ENCODE data around the gene RNU6-1. TPM values are rescaled to one million over a fixed set of nuclear protein-coding genes. Genes with fewer than 3 reads are reported as not detected.

The RNU6-1 gene
- polyA plus RNA-seq, 1 of the 3 experiments (the other 2 are of a cell fraction): not detected

DNA sequence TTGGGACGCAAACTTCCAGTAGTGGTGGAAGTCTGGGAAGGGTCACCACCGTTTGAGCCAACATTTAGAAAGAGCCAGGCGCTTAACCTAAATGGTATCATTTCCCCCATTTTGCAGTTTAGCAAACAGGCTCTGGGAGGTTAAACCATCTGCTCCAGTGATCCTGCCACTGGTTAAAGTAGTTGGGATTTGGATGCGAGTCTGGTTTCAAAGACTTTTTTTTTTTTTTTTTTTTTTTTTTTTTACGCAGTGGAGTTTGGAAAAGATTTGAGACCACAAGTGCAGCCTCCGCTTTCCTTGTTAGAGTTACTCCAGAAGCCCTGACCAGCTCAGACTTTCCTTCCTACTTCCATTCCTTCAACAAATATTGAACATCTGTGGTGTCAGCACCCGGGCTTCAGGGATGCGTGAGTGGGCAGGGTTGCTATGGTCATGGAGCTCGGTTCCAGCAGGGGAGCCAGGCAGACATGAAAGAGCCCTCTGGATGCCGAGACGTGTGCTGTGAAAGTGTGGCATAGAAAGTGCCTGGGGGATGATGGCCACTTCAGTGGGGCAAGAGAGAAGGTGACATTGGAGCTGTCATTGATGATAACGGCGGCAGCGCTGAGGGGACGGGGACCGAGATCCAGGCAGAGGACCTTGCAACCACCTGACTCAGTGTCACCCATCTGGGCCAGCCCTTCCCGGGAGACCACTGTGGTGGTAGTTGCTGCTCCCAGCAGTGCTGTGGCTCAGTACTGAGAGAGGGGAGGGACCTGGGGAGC lies 1.1 kb upstream of the RNU6-1 start:
- Histone ChIP-seq H3K4me2 (peak overlapping the region; percentile 82), H3K9me3 (no peaks in the 10 kb centered on the region), H2AFZ (ENCODE audit: low read depth) (peak overlapping the region; percentile 91), H3K27me3 (ENCODE audit: insufficient read depth) (no peaks in the 10 kb centered on the region), H4K20me1 (ENCODE audit: insufficient read depth) (no peaks in the 10 kb centered on the region), H3K9me2 (no peaks in the 10 kb centered on the region), H3K27ac (ENCODE audit: low read depth in 2 of 2, low read length in 1 of 2) (peak overlapping the region; percentile 83 to 90), H3K9ac (peak overlapping the region; percentile 76), H3K79me2 (ENCODE audit: insufficient read depth) (no peaks in the 10 kb centered on the region), H3K4me3 (ENCODE audit: low read depth in 2 of 2, low read length in 1 of 2) (peak overlapping the region; percentile 73 to 97), H3K4me1 (ENCODE audit: control insufficient read depth in 1 of 2, insufficient read depth in 2 of 2, low read depth in 1 of 2, low read length in 1 of 2) (peaks cover 0 to 12% of the 10 kb centered on the region in 2 experiments; a peak in 2 of 4 replicates), H3F3A (replicated peaks; ENCODE audit: insufficient read depth) (peaks cover 8% of the 10 kb centered on the region), H3K36me3 (replicated peaks in 1 of 2; ENCODE audit: control insufficient read depth in 1 of 2, insufficient read depth in 2 of 2, low read length in 1 of 2) (no peaks in the 10 kb centered on the region)
- DNase-seq: peak; percentile 75
- TF ChIP-seq, protein P1, sequence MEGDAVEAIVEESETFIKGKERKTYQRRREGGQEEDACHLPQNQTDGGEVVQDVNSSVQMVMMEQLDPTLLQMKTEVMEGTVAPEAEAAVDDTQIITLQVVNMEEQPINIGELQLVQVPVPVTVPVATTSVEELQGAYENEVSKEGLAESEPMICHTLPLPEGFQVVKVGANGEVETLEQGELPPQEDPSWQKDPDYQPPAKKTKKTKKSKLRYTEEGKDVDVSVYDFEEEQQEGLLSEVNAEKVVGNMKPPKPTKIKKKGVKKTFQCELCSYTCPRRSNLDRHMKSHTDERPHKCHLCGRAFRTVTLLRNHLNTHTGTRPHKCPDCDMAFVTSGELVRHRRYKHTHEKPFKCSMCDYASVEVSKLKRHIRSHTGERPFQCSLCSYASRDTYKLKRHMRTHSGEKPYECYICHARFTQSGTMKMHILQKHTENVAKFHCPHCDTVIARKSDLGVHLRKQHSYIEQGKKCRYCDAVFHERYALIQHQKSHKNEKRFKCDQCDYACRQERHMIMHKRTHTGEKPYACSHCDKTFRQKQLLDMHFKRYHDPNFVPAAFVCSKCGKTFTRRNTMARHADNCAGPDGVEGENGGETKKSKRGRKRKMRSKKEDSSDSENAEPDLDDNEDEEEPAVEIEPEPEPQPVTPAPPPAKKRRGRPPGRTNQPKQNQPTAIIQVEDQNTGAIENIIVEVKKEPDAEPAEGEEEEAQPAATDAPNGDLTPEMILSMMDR (IDR thresholded peaks at IDR 0.05): 0 out of 2 replicates have a peak, but pooled peaks have one; percentile 13
- no peak for TF ChIP-seq TEAD4 (IDR thresholded peaks at IDR 0.05; ENCODE audit: borderline replicate concordance, insufficient read depth)
- TF ChIP-seq FOXM1 (IDR thresholded peaks at IDR 0.05; ENCODE audit: low read depth): no peak
- TF ChIP-seq MXI1 (IDR thresholded peaks at IDR 0.05; ENCODE audit: low read depth, low read length): peak; percentile 24; the same call in 1 of the 2 replicates
- POLR2A ChIA-PET: interaction anchor here (0.7 kb wide), 1 partner anchor 388 kb away, joined by 3 read pairs; the partner anchor contains the start of gene CLN6
- 10% methylated on average over 17 of the region's 17 CpGs for WGBS (ENCODE audit: low lambda C conversion rate)
- CTCF ChIA-PET: interaction anchor here (0.8 to 2.6 kb wide), 7 partner anchors 22 to 937 kb away, joined by 3 to 10 read pairs (median 4); no protein-coding TSS in a partner anchor

- ChIA-PET CTCF (interaction anchor here (1.7 to 9.4 kb wide), 2 partner anchors 382 to 453 kb away, joined by 4 to 123 read pairs; no protein-coding TSS in a partner anchor), POLR2A (interaction anchor here (0.6 kb wide), 1 partner anchor 120 kb away, joined by 3 read pairs; no protein-coding TSS in a partner anchor)
- no peaks in the 10 kb centered on the region for H3K9me2 ChIP-seq
- peak overlapping the region; percentile 73 to 97 for H3K4me3 ChIP-seq (ENCODE audit: low read depth in 2 of 2, low read length in 1 of 2)
- no peaks in the 10 kb centered on the region for H3K9me3 ChIP-seq
- H3K27ac ChIP-seq (ENCODE audit: low read depth in 2 of 2, low read length in 1 of 2): peak overlapping the region; percentile 83 to 90
- H3F3A ChIP-seq (replicated peaks; ENCODE audit: insufficient read depth): peaks cover 8% of the 10 kb centered on the region
- TF ChIP-seq SIN3A (IDR thresholded peaks at IDR 0.05; ENCODE audit: borderline replicate concordance, low read depth, low read length) (0 out of 2 replicates have a peak, but pooled peaks have one; percentile 24), YY1 (IDR thresholded peaks at IDR 0.05; ENCODE audit: low read depth) (no peak)
- H3K9ac ChIP-seq: peak overlapping the region; percentile 76
- H3K36me3 ChIP-seq (replicated peaks in 1 of 2; ENCODE audit: control insufficient read depth in 1 of 2, insufficient read depth in 2 of 2, low read length in 1 of 2): no peaks in the 10 kb centered on the region
- 3% methylated on average over 12 of the region's 12 CpGs for WGBS (ENCODE audit: low lambda C conversion rate)
- no peaks in the 10 kb centered on the region for H3K79me2 ChIP-seq (ENCODE audit: insufficient read depth)
- DNase-seq: peak; percentile 76
- H4K20me1 ChIP-seq (ENCODE audit: insufficient read depth): no peaks in the 10 kb centered on the region
- H3K4me2 ChIP-seq: peak overlapping the region; percentile 82
- H3K27me3 ChIP-seq (ENCODE audit: insufficient read depth): no peaks in the 10 kb centered on the region
- peaks cover 0 to 12% of the 10 kb centered on the region in 2 experiments; a peak in 2 of 4 replicates for H3K4me1 ChIP-seq (ENCODE audit: control insufficient read depth in 1 of 2, insufficient read depth in 2 of 2, low read depth in 1 of 2, low read length in 1 of 2)
- peak overlapping the region; percentile 91 for H2AFZ ChIP-seq (ENCODE audit: low read depth)
Measured at GRCh38 chr15:67839499-67839928, 331 bp downstream of the RNU6-1 start.

All from SK-N-SH (cell line).